ENCODE measurements around the gene ZNF653.

ZNF653 gene

GRCh38 chr19:11505504-11506100 is at the start of gene ZNF653:
Gene ZNF653 (minus strand): TSS chr19:11505839. CDS start chr19:11505786, 53 bp downstream.
- intact Hi-C loops (cut with DNase I; ENCODE audit: low total_unique reads), result no loop called here
- peak within 1 kb of the TSS; percentile 75 to 92 for H3K4me3 ChIP-seq
- H3K27me3 ChIP-seq, result no peaks in the 10 kb centered on the region
- H3K4me1 ChIP-seq, result peaks cover 0 to 10% (median 7%) of the 10 kb centered on the region in 4 donors
- no peak for TF ChIP-seq CTCF (IDR thresholded peaks at IDR 0.05)
- H3K9me3 ChIP-seq, result no peaks in the 10 kb centered on the region
- peak; percentile 90 to 96 for DNase-seq
- peak within 1 kb of the TSS; percentile 91 to 97 for H3K27ac ChIP-seq
- peaks cover 0 to 30% (median 0%) of the 10 kb centered on the region in 3 donors for H3K36me3 ChIP-seq

- Histone ChIP-seq H3K27ac (no peak overlapping the region), H3K4me1 (peaks cover 5 to 58% (median 45%) of the 10 kb centered on the region in 4 donors), H3K9me3 (no peaks in the 10 kb centered on the region), H3K4me3 (no peak overlapping the region), H3K27me3 (no peaks in the 10 kb centered on the region), H3K36me3 (peaks cover 14 to 45% (median 25%) of the 10 kb centered on the region in 3 donors)
- DNase-seq, result no peak
- TF ChIP-seq CTCF (IDR thresholded peaks at IDR 0.05), result no peak
- intact Hi-C loops (cut with DNase I; ENCODE audit: low total_unique reads), result no loop called here
Observed at GRCh38 chr19:11555246-11555645, 49.6 kb upstream of the ZNF653 start.

GRCh38 chr19:11554160-11554559 is 48.5 kb upstream of the ZNF653 start:
- no peaks in the 10 kb centered on the region for H3K9me3 ChIP-seq
- H3K4me1 ChIP-seq, result peaks cover 0 to 61% (median 39%) of the 10 kb centered on the region in 4 donors
- intact Hi-C loops (cut with DNase I; ENCODE audit: low total_unique reads), result no loop called here
- DNase-seq, result no peak
- no peak for TF ChIP-seq CTCF (IDR thresholded peaks at IDR 0.05)
- no peak overlapping the region for H3K4me3 ChIP-seq
- H3K36me3 ChIP-seq, result peaks cover 24 to 56% (median 36%) of the 10 kb centered on the region in 3 donors
- H3K27me3 ChIP-seq, result no peaks in the 10 kb centered on the region
- H3K27ac ChIP-seq, result no peak overlapping the region

- no peak overlapping the region for H3K4me3 ChIP-seq
- H3K27me3 ChIP-seq, result no peaks in the 10 kb centered on the region
- no peak for TF ChIP-seq CTCF (IDR thresholded peaks at IDR 0.05)
- H3K27ac ChIP-seq, result peak overlapping the region; percentile 93 to 95
- no peaks in the 10 kb centered on the region for H3K9me3 ChIP-seq
- H3K36me3 ChIP-seq, result peaks cover 38 to 69% (median 50%) of the 10 kb centered on the region in 3 donors
- DNase-seq, result no peak
- intact Hi-C loops (cut with DNase I; ENCODE audit: low total_unique reads), result no loop called here
- H3K4me1 ChIP-seq, result peaks cover 0 to 54% (median 31%) of the 10 kb centered on the region in 4 donors
Observed at GRCh38 chr19:11552666-11553372, 47.2 kb upstream of the ZNF653 start.

GRCh38 chr19:11551603-11552235 is 46.1 kb upstream of the ZNF653 start:
- peak; percentile 50 to 55 for TF ChIP-seq CTCF (IDR thresholded peaks at IDR 0.05)
- H3K36me3 ChIP-seq, result peaks cover 49 to 80% (median 61%) of the 10 kb centered on the region in 3 donors
- H3K4me1 ChIP-seq, result peaks cover 0 to 47% (median 23%) of the 10 kb centered on the region in 4 donors
- H3K4me3 ChIP-seq, result peak overlapping the region; percentile 32 to 33
- H3K9me3 ChIP-seq, result no peaks in the 10 kb centered on the region
- H3K27ac ChIP-seq, result peak overlapping the region; percentile 93 to 95
- intact Hi-C loops (cut with DNase I; ENCODE audit: low total_unique reads), result no loop called here
- H3K27me3 ChIP-seq, result no peaks in the 10 kb centered on the region
- DNase-seq, result peak; percentile 39 to 87
